Measurements from ENCODE around the gene IP6K1. TPM values are rescaled to one million over a fixed set of nuclear protein-coding genes. Genes with fewer than 3 reads are reported as not detected.

Gene IP6K1
- total and polyA plus RNA-seq, 10 of the 15 experiments (the other 5 are each of a cell fraction or from before 2014, with no cell fraction given), result 1.3 to 30.6 (median 18.2) TPM

DNA sequence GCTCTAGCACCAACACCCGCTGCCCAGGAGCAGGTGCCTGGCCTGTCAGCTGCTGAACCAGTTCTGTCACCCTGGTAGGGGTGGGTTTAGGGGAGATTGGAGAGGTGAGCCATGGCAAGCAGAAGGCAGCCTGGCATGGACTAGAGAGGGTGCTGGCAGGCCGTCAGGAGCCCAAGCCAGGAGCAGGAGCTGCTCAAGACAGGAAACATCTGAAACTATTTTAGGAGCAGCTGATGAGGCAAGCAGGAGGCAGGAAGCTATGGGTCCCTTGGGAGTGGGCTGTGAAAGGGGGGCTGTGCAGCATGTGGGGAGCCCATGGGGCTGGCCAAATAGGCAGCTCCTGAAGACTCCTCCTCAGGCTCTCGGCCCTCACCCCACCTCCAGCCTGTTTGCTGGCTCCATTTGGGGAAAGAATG, 19.0 kb upstream of the IP6K1 start (continued):
- TF ChIP-seq, protein P1, sequence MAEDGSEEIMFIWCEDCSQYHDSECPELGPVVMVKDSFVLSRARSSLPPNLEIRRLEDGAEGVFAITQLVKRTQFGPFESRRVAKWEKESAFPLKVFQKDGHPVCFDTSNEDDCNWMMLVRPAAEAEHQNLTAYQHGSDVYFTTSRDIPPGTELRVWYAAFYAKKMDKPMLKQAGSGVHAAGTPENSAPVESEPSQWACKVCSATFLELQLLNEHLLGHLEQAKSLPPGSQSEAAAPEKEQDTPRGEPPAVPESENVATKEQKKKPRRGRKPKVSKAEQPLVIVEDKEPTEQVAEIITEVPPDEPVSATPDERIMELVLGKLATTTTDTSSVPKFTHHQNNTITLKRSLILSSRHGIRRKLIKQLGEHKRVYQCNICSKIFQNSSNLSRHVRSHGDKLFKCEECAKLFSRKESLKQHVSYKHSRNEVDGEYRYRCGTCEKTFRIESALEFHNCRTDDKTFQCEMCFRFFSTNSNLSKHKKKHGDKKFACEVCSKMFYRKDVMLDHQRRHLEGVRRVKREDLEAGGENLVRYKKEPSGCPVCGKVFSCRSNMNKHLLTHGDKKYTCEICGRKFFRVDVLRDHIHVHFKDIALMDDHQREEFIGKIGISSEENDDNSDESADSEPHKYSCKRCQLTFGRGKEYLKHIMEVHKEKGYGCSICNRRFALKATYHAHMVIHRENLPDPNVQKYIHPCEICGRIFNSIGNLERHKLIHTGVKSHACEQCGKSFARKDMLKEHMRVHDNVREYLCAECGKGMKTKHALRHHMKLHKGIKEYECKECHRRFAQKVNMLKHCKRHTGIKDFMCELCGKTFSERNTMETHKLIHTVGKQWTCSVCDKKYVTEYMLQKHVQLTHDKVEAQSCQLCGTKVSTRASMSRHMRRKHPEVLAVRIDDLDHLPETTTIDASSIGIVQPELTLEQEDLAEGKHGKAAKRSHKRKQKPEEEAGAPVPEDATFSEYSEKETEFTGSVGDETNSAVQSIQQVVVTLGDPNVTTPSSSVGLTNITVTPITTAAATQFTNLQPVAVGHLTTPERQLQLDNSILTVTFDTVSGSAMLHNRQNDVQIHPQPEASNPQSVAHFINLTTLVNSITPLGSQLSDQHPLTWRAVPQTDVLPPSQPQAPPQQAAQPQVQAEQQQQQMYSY (CRISPR knock-in tag; IDR thresholded peaks at IDR 0.05), result no peak
- no peak for TF ChIP-seq ZNF274 (IDR thresholded peaks at IDR 0.05; ENCODE audit: insufficient read depth, insufficient read length)
- no peak for TF ChIP-seq BMI1 (IDR thresholded peaks at IDR 0.05; ENCODE audit: borderline replicate concordance)
- TF ChIP-seq YY1 (IDR thresholded peaks at IDR 0.05; ENCODE audit: low read depth, low read length), result no peak
- no peak for TF ChIP-seq RFX5 (IDR thresholded peaks at IDR 0.05; ENCODE audit: low read depth, low read length)
- TF ChIP-seq TARDBP (IDR thresholded peaks at IDR 0.05; ENCODE audit: borderline replicate concordance), result no peak
- no peak for TF ChIP-seq MTA2 (IDR thresholded peaks at IDR 0.05; ENCODE audit: low read depth)
- no peak for TF ChIP-seq EGR1 (IDR thresholded peaks at IDR 0.05; ENCODE audit: borderline replicate concordance in 1 of 2, low read depth in 2 of 2, low read length in 2 of 2)
- TF ChIP-seq NBN (IDR thresholded peaks at IDR 0.05), result 0 out of 2 replicates have a peak, but pooled peaks have one; percentile 22
- no peak for TF ChIP-seq ETV6 (conservative IDR thresholded peaks at IDR 0.05 in 1 of 2, IDR thresholded peaks at IDR 0.05 in 1 of 2; ENCODE audit: borderline replicate concordance in 1 of 2, low read depth in 1 of 2)
- TF ChIP-seq IRF4 (IDR thresholded peaks at IDR 0.05; ENCODE audit: low read depth, low read length), result no peak
- TF ChIP-seq, protein P2, sequence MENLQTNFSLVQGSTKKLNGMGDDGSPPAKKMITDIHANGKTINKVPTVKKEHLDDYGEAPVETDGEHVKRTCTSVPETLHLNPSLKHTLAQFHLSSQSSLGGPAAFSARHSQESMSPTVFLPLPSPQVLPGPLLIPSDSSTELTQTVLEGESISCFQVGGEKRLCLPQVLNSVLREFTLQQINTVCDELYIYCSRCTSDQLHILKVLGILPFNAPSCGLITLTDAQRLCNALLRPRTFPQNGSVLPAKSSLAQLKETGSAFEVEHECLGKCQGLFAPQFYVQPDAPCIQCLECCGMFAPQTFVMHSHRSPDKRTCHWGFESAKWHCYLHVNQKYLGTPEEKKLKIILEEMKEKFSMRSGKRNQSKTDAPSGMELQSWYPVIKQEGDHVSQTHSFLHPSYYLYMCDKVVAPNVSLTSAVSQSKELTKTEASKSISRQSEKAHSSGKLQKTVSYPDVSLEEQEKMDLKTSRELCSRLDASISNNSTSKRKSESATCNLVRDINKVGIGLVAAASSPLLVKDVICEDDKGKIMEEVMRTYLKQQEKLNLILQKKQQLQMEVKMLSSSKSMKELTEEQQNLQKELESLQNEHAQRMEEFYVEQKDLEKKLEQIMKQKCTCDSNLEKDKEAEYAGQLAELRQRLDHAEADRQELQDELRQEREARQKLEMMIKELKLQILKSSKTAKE (IDR thresholded peaks at IDR 0.05; ENCODE audit: low read depth, poor library complexity, severe bottlenecking), result no peak
- no peak for TF ChIP-seq NR2C1 (IDR thresholded peaks at IDR 0.05)
- TF ChIP-seq FOS (IDR thresholded peaks at IDR 0.05; ENCODE audit: borderline replicate concordance, extremely low read depth, insufficient read length), result no peak
- TF ChIP-seq, protein P3, sequence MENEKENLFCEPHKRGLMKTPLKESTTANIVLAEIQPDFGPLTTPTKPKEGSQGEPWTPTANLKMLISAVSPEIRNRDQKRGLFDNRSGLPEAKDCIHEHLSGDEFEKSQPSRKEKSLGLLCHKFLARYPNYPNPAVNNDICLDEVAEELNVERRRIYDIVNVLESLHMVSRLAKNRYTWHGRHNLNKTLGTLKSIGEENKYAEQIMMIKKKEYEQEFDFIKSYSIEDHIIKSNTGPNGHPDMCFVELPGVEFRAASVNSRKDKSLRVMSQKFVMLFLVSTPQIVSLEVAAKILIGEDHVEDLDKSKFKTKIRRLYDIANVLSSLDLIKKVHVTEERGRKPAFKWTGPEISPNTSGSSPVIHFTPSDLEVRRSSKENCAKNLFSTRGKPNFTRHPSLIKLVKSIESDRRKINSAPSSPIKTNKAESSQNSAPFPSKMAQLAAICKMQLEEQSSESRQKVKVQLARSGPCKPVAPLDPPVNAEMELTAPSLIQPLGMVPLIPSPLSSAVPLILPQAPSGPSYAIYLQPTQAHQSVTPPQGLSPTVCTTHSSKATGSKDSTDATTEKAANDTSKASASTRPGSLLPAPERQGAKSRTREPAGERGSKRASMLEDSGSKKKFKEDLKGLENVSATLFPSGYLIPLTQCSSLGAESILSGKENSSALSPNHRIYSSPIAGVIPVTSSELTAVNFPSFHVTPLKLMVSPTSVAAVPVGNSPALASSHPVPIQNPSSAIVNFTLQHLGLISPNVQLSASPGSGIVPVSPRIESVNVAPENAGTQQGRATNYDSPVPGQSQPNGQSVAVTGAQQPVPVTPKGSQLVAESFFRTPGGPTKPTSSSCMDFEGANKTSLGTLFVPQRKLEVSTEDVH (IDR thresholded peaks at IDR 0.05; ENCODE audit: low read depth, partially characterized antibody), result no peak
- no peak for TF ChIP-seq MYB (IDR thresholded peaks at IDR 0.05; ENCODE audit: borderline replicate concordance, low read depth, low read length)
- no peak for TF ChIP-seq NRF1 (conservative IDR thresholded peaks at IDR 0.05; ENCODE audit: low read depth, low read length)
- TF ChIP-seq, protein P4, sequence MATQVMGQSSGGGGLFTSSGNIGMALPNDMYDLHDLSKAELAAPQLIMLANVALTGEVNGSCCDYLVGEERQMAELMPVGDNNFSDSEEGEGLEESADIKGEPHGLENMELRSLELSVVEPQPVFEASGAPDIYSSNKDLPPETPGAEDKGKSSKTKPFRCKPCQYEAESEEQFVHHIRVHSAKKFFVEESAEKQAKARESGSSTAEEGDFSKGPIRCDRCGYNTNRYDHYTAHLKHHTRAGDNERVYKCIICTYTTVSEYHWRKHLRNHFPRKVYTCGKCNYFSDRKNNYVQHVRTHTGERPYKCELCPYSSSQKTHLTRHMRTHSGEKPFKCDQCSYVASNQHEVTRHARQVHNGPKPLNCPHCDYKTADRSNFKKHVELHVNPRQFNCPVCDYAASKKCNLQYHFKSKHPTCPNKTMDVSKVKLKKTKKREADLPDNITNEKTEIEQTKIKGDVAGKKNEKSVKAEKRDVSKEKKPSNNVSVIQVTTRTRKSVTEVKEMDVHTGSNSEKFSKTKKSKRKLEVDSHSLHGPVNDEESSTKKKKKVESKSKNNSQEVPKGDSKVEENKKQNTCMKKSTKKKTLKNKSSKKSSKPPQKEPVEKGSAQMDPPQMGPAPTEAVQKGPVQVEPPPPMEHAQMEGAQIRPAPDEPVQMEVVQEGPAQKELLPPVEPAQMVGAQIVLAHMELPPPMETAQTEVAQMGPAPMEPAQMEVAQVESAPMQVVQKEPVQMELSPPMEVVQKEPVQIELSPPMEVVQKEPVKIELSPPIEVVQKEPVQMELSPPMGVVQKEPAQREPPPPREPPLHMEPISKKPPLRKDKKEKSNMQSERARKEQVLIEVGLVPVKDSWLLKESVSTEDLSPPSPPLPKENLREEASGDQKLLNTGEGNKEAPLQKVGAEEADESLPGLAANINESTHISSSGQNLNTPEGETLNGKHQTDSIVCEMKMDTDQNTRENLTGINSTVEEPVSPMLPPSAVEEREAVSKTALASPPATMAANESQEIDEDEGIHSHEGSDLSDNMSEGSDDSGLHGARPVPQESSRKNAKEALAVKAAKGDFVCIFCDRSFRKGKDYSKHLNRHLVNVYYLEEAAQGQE (IDR thresholded peaks at IDR 0.05; ENCODE audit: low read depth, low read length), result no peak
